Activated CD4-positive, alpha-beta memory T cell treated with anti-CD3 and anti-CD28 coated beads, Interleukin-2, amount 10 ng/mL, durations not matched to agents 7 days and 5 days (primary cell): Measurements from ENCODE around the gene SEBOX. TPM values are rescaled to one million over a fixed set of nuclear protein-coding genes. Genes with fewer than 3 reads are reported as not detected.

Experiments used
- CTCF ChIA-PET: fragments of 350-600 bp; sonication (Branson Sonifier 250); formaldehyde crosslinking; loops from one replicate; lab custom pipeline; 2021; ENCODE audit warnings: antibody characterized with exemption, inconsistent platforms; lab: Charles Lee
- POLR2A ChIA-PET: fragments of 350-600 bp; sonication (Branson Sonifier 250); formaldehyde crosslinking; loops from one replicate; lab custom pipeline; 2021; ENCODE audit warnings: antibody characterized with exemption; lab: Charles Lee
- DNase-seq: peaks from one replicate; pipeline ENCODE4 v3.0.0-alpha.2; 2020
- H3K27ac Mint-ChIP-seq: one replicate; pipeline ENCODE4 v1.8.0; 2021; ENCODE audit warnings: mild to moderate bottlenecking, mixed read lengths
- H3K27me3 Mint-ChIP-seq: one replicate; pipeline ENCODE4 v1.8.0; 2021; ENCODE audit warnings: mixed read lengths
- H3K36me3 Mint-ChIP-seq: one replicate; pipeline ENCODE4 v1.8.0; 2021; ENCODE audit warnings: low read depth, mixed read lengths
- H3K4me1 Mint-ChIP-seq: one replicate; pipeline ENCODE4 v1.8.0; 2021; ENCODE audit warnings: mixed read lengths
- H3K4me3 Mint-ChIP-seq: one replicate; pipeline ENCODE4 v1.8.0; 2021; ENCODE audit warnings: mild to moderate bottlenecking, mixed read lengths
- H3K9me3 Mint-ChIP-seq: one replicate; pipeline ENCODE4 v1.8.0; 2021; ENCODE audit warnings: mixed read lengths
- total RNA-seq, 2 experiments: library from RNA; stranded (reverse); gene quantifications; one replicate each; pipeline ENCODE4 v1.2.3, GENCODE V29; 2021

The SEBOX gene
- total RNA-seq, 2 experiments from 2014 or later: not detected

GRCh38 chr17:28363186-28363585 lies 1.8 kb downstream of the SEBOX start:
- ChIA-PET CTCF (no interaction called here), POLR2A (interaction anchor here (1.0 kb wide), 1 partner anchor 18 kb away, joined by 4 read pairs; no protein-coding TSS in a partner anchor)
- Mint-ChIP-seq H3K36me3 (peaks cover 22% of the 10 kb centered on the region), H3K4me1 (peaks cover 12% of the 10 kb centered on the region), H3K27me3 (no peaks in the 10 kb centered on the region), H3K4me3 (no peak overlapping the region), H3K9me3 (no peaks in the 10 kb centered on the region), H3K27ac (no peak overlapping the region)
- no peak for DNase-seq

GRCh38 chr17:28357901-28358197 lies 7.2 kb downstream of the SEBOX start:
- ChIA-PET CTCF (interaction anchor here (0.7 to 4.3 kb wide), 8 partner anchors 9 to 182 kb away, joined by 3 to 36 read pairs (median 3); partner anchors contain the start of genes IFT20, TNFAIP1 and VTN), POLR2A (interaction anchor here (0.7 to 6.1 kb wide), 17 partner anchors 10 to 317 kb away, joined by 3 to 91 read pairs (median 6); partner anchors contain the start of genes BLTP2, IFT20, SARM1 and SPAG5)
- H3K36me3 Mint-ChIP-seq: peaks cover 38% of the 10 kb centered on the region

GRCh38 chr17:28357061-28357900 lies 7.7 kb downstream of the SEBOX start, which contains the start of gene POLDIP2:
TSS of gene POLDIP2 (minus strand) at chr17:28357527. CDS start at chr17:28357448, 79 bp downstream.
- ChIA-PET CTCF (interaction anchor here (0.7 to 4.3 kb wide), 7 partner anchors 13 to 183 kb away, joined by 3 to 36 read pairs (median 3); partner anchors contain the start of genes IFT20, TNFAIP1 and VTN), POLR2A (interaction anchor here (0.6 to 6.1 kb wide), 19 partner anchors 10 to 316 kb away, joined by 3 to 91 read pairs (median 6); partner anchors contain the start of genes BLTP2, IFT20, SARM1 and SPAG5)
- H3K4me1 Mint-ChIP-seq: peaks cover 38% of the 10 kb centered on the region
- peak within 1 kb of the TSS; percentile 95 for H3K4me3 Mint-ChIP-seq
- no peaks in the 10 kb centered on the region for H3K9me3 Mint-ChIP-seq
- peak; percentile 97 for DNase-seq
- H3K36me3 Mint-ChIP-seq: peaks cover 40% of the 10 kb centered on the region
- H3K27me3 Mint-ChIP-seq: no peaks in the 10 kb centered on the region
- peak within 1 kb of the TSS; percentile 86 for H3K27ac Mint-ChIP-seq

More at GRCh38 chr17:28357901-28358197, 7.2 kb downstream of the SEBOX start:
- DNase-seq: no peak
- Mint-ChIP-seq H3K4me1 (peaks cover 38% of the 10 kb centered on the region), H3K27ac (peak overlapping the region; percentile 86), H3K4me3 (peak overlapping the region; percentile 95), H3K27me3 (no peaks in the 10 kb centered on the region), H3K9me3 (no peaks in the 10 kb centered on the region)

GRCh38 chr17:28350271-28350670 lies 14.7 kb downstream of the SEBOX start:
- H3K4me3 Mint-ChIP-seq: no peak overlapping the region
- no peak for DNase-seq
- no peaks in the 10 kb centered on the region for H3K9me3 Mint-ChIP-seq
- H3K27ac Mint-ChIP-seq: no peak overlapping the region
- POLR2A ChIA-PET: interaction anchor here (2.7 kb wide), 1 partner anchor 15 kb away, joined by 11 read pairs; the partner anchor contains the start of genes IFT20 and TNFAIP1
- CTCF ChIA-PET: no interaction called here
- H3K4me1 Mint-ChIP-seq: peaks cover 5% of the 10 kb centered on the region
- no peaks in the 10 kb centered on the region for H3K27me3 Mint-ChIP-seq
- H3K36me3 Mint-ChIP-seq: peaks cover 65% of the 10 kb centered on the region

- no peaks in the 10 kb centered on the region for H3K9me3 Mint-ChIP-seq
- no peaks in the 10 kb centered on the region for H3K27me3 Mint-ChIP-seq
- H3K4me3 Mint-ChIP-seq: no peak overlapping the region
- POLR2A ChIA-PET: interaction anchor here (2.7 to 5.8 kb wide), 3 partner anchors 8 to 13 kb away, joined by 11 to 37 read pairs (median 35); partner anchors contain the start of genes IFT20, POLDIP2 and TNFAIP1
- no peak for DNase-seq
- peaks cover 63% of the 10 kb centered on the region for H3K36me3 Mint-ChIP-seq
- H3K4me1 Mint-ChIP-seq: no peaks in the 10 kb centered on the region
- no peak overlapping the region for H3K27ac Mint-ChIP-seq
- CTCF ChIA-PET: no interaction called here
Measured at GRCh38 chr17:28348979-28349378, 16.0 kb downstream of the SEBOX start.

- POLR2A ChIA-PET: interaction anchor here (1.3 to 5.8 kb wide), 4 partner anchors 9 to 30 kb away, joined by 3 to 37 read pairs (median 20); partner anchors contain the start of genes IFT20, POLDIP2 and TNFAIP1
- Mint-ChIP-seq H3K36me3 (peaks cover 66% of the 10 kb centered on the region), H3K9me3 (no peaks in the 10 kb centered on the region), H3K27ac (no peak overlapping the region), H3K4me3 (no peak overlapping the region), H3K27me3 (no peaks in the 10 kb centered on the region), H3K4me1 (no peaks in the 10 kb centered on the region)
- DNase-seq: no peak
- CTCF ChIA-PET: no interaction called here
Measured at GRCh38 chr17:28347261-28347891, 17.6 kb downstream of the SEBOX start.

- no peak for DNase-seq
- Mint-ChIP-seq H3K4me3 (no peak overlapping the region), H3K36me3 (peaks cover 67% of the 10 kb centered on the region), H3K9me3 (no peaks in the 10 kb centered on the region), H3K4me1 (no peaks in the 10 kb centered on the region), H3K27ac (no peak overlapping the region), H3K27me3 (no peaks in the 10 kb centered on the region)
- ChIA-PET CTCF (no interaction called here), POLR2A (interaction anchor here (1.3 to 5.8 kb wide), 4 partner anchors 8 to 29 kb away, joined by 3 to 37 read pairs (median 20); partner anchors contain the start of genes IFT20, POLDIP2 and TNFAIP1)
Measured at GRCh38 chr17:28346746-28347246, 18.2 kb downstream of the SEBOX start.

GRCh38 chr17:28346199-28346580 lies 18.8 kb downstream of the SEBOX start:
- Mint-ChIP-seq H3K27ac (no peak overlapping the region), H3K36me3 (peaks cover 68% of the 10 kb centered on the region), H3K27me3 (no peaks in the 10 kb centered on the region), H3K9me3 (no peaks in the 10 kb centered on the region), H3K4me3 (no peak overlapping the region), H3K4me1 (no peaks in the 10 kb centered on the region)
- ChIA-PET POLR2A (interaction anchor here (1.3 to 5.8 kb wide), 3 partner anchors 8 to 11 kb away, joined by 4 to 37 read pairs (median 35); partner anchors contain the start of genes IFT20, POLDIP2 and TNFAIP1), CTCF (no interaction called here)
- no peak for DNase-seq

- H3K4me3 Mint-ChIP-seq: no peak overlapping the region
- no peaks in the 10 kb centered on the region for H3K9me3 Mint-ChIP-seq
- peaks cover 69% of the 10 kb centered on the region for H3K36me3 Mint-ChIP-seq
- POLR2A ChIA-PET: interaction anchor here (0.5 to 5.8 kb wide), 3 partner anchors 10 to 46 kb away, joined by 3 to 37 read pairs (median 35); partner anchors contain the start of genes IFT20, POLDIP2 and TNFAIP1
- no peak overlapping the region for H3K27ac Mint-ChIP-seq
- no peaks in the 10 kb centered on the region for H3K4me1 Mint-ChIP-seq
- CTCF ChIA-PET: no interaction called here
- no peaks in the 10 kb centered on the region for H3K27me3 Mint-ChIP-seq
- DNase-seq: no peak
Measured at GRCh38 chr17:28345419-28346198, 19.4 kb downstream of the SEBOX start.

GRCh38 chr17:28344435-28344901 lies 20.5 kb downstream of the SEBOX start:
- H3K27me3 Mint-ChIP-seq: no peaks in the 10 kb centered on the region
- no peaks in the 10 kb centered on the region for H3K4me1 Mint-ChIP-seq
- DNase-seq: no peak
- H3K36me3 Mint-ChIP-seq: peaks cover 67% of the 10 kb centered on the region
- no peaks in the 10 kb centered on the region for H3K9me3 Mint-ChIP-seq
- H3K27ac Mint-ChIP-seq: no peak overlapping the region
- CTCF ChIA-PET: no interaction called here
- POLR2A ChIA-PET: interaction anchor here (2.8 to 5.8 kb wide), 2 partner anchors 9 to 13 kb away, joined by 19 to 35 read pairs; partner anchors contain the start of genes IFT20, POLDIP2 and TNFAIP1
- H3K4me3 Mint-ChIP-seq: no peak overlapping the region

GRCh38 chr17:28344011-28344410 lies 21.0 kb downstream of the SEBOX start:
- Mint-ChIP-seq H3K36me3 (peaks cover 70% of the 10 kb centered on the region), H3K27ac (no peak overlapping the region), H3K9me3 (no peaks in the 10 kb centered on the region), H3K4me1 (no peaks in the 10 kb centered on the region), H3K27me3 (no peaks in the 10 kb centered on the region), H3K4me3 (no peak overlapping the region)
- ChIA-PET CTCF (no interaction called here), POLR2A (interaction anchor here (2.8 to 5.8 kb wide), 2 partner anchors 8 to 13 kb away, joined by 19 to 35 read pairs; partner anchors contain the start of genes IFT20, POLDIP2 and TNFAIP1)
- no peak for DNase-seq
